ENCODE measurements around the gene SLC22A14. TPM values are rescaled to one million over a fixed set of nuclear protein-coding genes. Genes with fewer than 3 reads are reported as not detected.

Gene SLC22A14
- total and polyA plus RNA-seq, 9 of the 15 experiments (the other 6 are each of a cell fraction or from before 2014, with no cell fraction given), result 0.03 to 0.07 TPM; not detected in 7

- no peak; the same call in 1 of the 2 replicates for TF ChIP-seq C11orf30 (IDR thresholded peaks at IDR 0.05; ENCODE audit: low read depth)
- 0 out of 4 replicates have a peak, but pooled peaks of 1 of the 2 experiments have one; percentile 14 for TF ChIP-seq ZNF639 (CRISPR knock-in tag; conservative IDR thresholded peaks at IDR 0.05 in 1 of 2, IDR thresholded peaks at IDR 0.05 in 1 of 2)
- TF ChIP-seq ZBTB7A (IDR thresholded peaks at IDR 0.05; ENCODE audit: borderline replicate concordance, control insufficient read depth, low read depth, low read length), result peak; percentile 67
- peak; percentile 89 to 93; a peak in 2 of 4 replicates for TF ChIP-seq SIN3A (IDR thresholded peaks at IDR 0.05; ENCODE audit: borderline replicate concordance in 2 of 2, control insufficient read depth in 1 of 2, low read depth in 2 of 2, low read length in 2 of 2)
- no peak for TF ChIP-seq ZNF274 (IDR thresholded peaks at IDR 0.05; ENCODE audit: borderline replicate concordance, low read depth, low read length)
- no peak for TF ChIP-seq ETS2 (tag; IDR thresholded peaks at IDR 0.05; ENCODE audit: borderline replicate concordance, poor library complexity, severe bottlenecking)
- no peak for TF ChIP-seq ZNF717 (CRISPR knock-in tag; IDR thresholded peaks at IDR 0.05)
- peak; percentile 63; the same call in 1 of the 2 replicates for TF ChIP-seq JUND (IDR thresholded peaks at IDR 0.05; ENCODE audit: borderline replicate concordance, low read depth, low read length)
- 0 out of 3 replicates have a peak, but pooled peaks have one; percentile 25 for TF ChIP-seq JUND (tag; IDR thresholded peaks at IDR 0.05; ENCODE audit: borderline replicate concordance, low read depth, low read length)
- no peak for TF ChIP-seq NFYB (IDR thresholded peaks at IDR 0.05; ENCODE audit: extremely low read depth, insufficient read length)
- TF ChIP-seq, protein P1, sequence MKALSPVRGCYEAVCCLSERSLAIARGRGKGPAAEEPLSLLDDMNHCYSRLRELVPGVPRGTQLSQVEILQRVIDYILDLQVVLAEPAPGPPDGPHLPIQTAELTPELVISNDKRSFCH (CRISPR knock-in tag; IDR thresholded peaks at IDR 0.05), result no peak
- TF ChIP-seq, protein P1 (tag; IDR thresholded peaks at IDR 0.05), result peak; percentile 83; the same call in 1 of the 2 replicates
- peak in 1 of 2 experiments; percentile 81; a peak in 2 of 4 replicates for TF ChIP-seq RCOR1 (IDR thresholded peaks at IDR 0.05; ENCODE audit: borderline replicate concordance in 1 of 2, low read depth in 2 of 2, low read length in 2 of 2)
- TF ChIP-seq POLR2A (conservative IDR thresholded peaks at IDR 0.05), result peak; percentile 83
- TF ChIP-seq, protein P2, sequence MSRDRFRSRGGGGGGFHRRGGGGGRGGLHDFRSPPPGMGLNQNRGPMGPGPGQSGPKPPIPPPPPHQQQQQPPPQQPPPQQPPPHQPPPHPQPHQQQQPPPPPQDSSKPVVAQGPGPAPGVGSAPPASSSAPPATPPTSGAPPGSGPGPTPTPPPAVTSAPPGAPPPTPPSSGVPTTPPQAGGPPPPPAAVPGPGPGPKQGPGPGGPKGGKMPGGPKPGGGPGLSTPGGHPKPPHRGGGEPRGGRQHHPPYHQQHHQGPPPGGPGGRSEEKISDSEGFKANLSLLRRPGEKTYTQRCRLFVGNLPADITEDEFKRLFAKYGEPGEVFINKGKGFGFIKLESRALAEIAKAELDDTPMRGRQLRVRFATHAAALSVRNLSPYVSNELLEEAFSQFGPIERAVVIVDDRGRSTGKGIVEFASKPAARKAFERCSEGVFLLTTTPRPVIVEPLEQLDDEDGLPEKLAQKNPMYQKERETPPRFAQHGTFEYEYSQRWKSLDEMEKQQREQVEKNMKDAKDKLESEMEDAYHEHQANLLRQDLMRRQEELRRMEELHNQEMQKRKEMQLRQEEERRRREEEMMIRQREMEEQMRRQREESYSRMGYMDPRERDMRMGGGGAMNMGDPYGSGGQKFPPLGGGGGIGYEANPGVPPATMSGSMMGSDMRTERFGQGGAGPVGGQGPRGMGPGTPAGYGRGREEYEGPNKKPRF (IDR thresholded peaks at IDR 0.05; ENCODE audit: low read depth, low read length), result no peak
- TF ChIP-seq KLF13 (tag; IDR thresholded peaks at IDR 0.05; ENCODE audit: borderline replicate concordance, low read depth), result peak; percentile 88
- no peak for TF ChIP-seq CSDE1 (IDR thresholded peaks at IDR 0.05)
- TF ChIP-seq ZNF785 (CRISPR knock-in tag; IDR thresholded peaks at IDR 0.05), result no peak
- peak; percentile 99 for TF ChIP-seq L3MBTL2 (IDR thresholded peaks at IDR 0.05)
- TF ChIP-seq USF1 (CRISPR knock-in tag; IDR thresholded peaks at IDR 0.05), result peak; percentile 96
- TF ChIP-seq, protein P3, sequence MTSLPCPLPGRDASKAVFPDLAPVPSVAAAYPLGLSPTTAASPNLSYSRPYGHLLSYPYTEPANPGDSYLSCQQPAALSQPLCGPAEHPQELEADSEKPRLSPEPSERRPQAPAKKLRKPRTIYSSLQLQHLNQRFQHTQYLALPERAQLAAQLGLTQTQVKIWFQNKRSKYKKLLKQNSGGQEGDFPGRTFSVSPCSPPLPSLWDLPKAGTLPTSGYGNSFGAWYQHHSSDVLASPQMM (CRISPR knock-in tag; IDR thresholded peaks at IDR 0.05), result no peak
Measured at GRCh38 chr3:38346587-38347410, 64.7 kb downstream of the SLC22A14 start, which contains the start of gene XYLB (continued).

Measured in K562 (cell line).